Posterior cingulate gyrus (tissue), 11 donors: Measurements from ENCODE around the gene ARID1B.
"Not testable (repeated sequence)": the region's sequence is repeated elsewhere in the genome, so short reads cannot be mapped to it uniquely, and the experiment has no call there.

Experiments
- DNase-seq, 10 donors: peaks; one replicate each; pipeline versions ENCODE4 v3.0.0 to v3.0.0-alpha.2; 2020 to 2021; ENCODE audit warnings: mixed read lengths in 3 of 10
- intact Hi-C: fragments of 100-400 bp; cut with DNase I; formaldehyde crosslinking; loops from one replicate; pipeline ENCODE4 v1.15.1; 2023

ARID1B gene

GRCh38 chr6:156971153-156971885 lies 194.1 kb downstream of the ARID1B start:
- intact Hi-C loops = no loop called here
- no peak for DNase-seq

GRCh38 chr6:156972145-156972544 lies 195.0 kb downstream of the ARID1B start:
- no peak for DNase-seq
- intact Hi-C loops = no loop called here

- intact Hi-C loops = no loop called here
- DNase-seq = no peak
Measured at GRCh38 chr6:156974830-156975261, 197.7 kb downstream of the ARID1B start.

- intact Hi-C loops = no loop called here
Measured at GRCh38 chr6:156975414-156975813, 198.2 kb downstream of the ARID1B start.

GRCh38 chr6:156976216-156977127 lies 199.3 kb downstream of the ARID1B start:
- peak in 1 of 10 donors; percentile 83 for DNase-seq
- intact Hi-C loops = no loop called here

More at GRCh38 chr6:156975414-156975813, 198.2 kb downstream of the ARID1B start:
- no peak for DNase-seq

GRCh38 chr6:156977527-156978291 lies 200.5 kb downstream of the ARID1B start:
- DNase-seq = peak in 1 of 10 donors; percentile 64
- intact Hi-C loops = no loop called here

GRCh38 chr6:156978948-156979347 lies 201.8 kb downstream of the ARID1B start:
- DNase-seq = no peak
- intact Hi-C loops = no loop called here

GRCh38 chr6:156980515-156980914 lies 203.3 kb downstream of the ARID1B start:
- intact Hi-C loops = no loop called here
- no peak for DNase-seq

GRCh38 chr6:156980948-156981347 lies 203.8 kb downstream of the ARID1B start:
- DNase-seq = no peak
- intact Hi-C loops = no loop called here

- DNase-seq = no peak
- intact Hi-C loops = no loop called here
Measured at GRCh38 chr6:156982168-156982567, 205.0 kb downstream of the ARID1B start.

GRCh38 chr6:156982864-156983263 lies 205.7 kb downstream of the ARID1B start:
- DNase-seq, intact Hi-C loops: not testable (repeated sequence)

- no peak for DNase-seq
- intact Hi-C loops = no loop called here
Measured at GRCh38 chr6:156984178-156984738, 207.1 kb downstream of the ARID1B start.

- intact Hi-C loops = no loop called here
- no peak for DNase-seq
Measured at GRCh38 chr6:156985309-156985708, 208.1 kb downstream of the ARID1B start.

- intact Hi-C loops = no loop called here
- DNase-seq = no peak
Measured at GRCh38 chr6:156988276-156989158, 211.3 kb downstream of the ARID1B start.

- no peak for DNase-seq
- intact Hi-C loops = no loop called here
Measured at GRCh38 chr6:156989159-156989806, 212.1 kb downstream of the ARID1B start.

- peak in 1 of 10 donors; percentile 24 for DNase-seq
- intact Hi-C loops = no loop called here
Measured at GRCh38 chr6:156992020-156992804, 215.0 kb downstream of the ARID1B start.

- no peak for DNase-seq
- intact Hi-C loops = no loop called here
Measured at GRCh38 chr6:156993713-156994112, 216.5 kb downstream of the ARID1B start.
